ENCODE results near the gene AKAP6. TPM values are rescaled to one million over a fixed set of nuclear protein-coding genes. Genes with fewer than 3 reads are reported as not detected.

Gene AKAP6
- total RNA-seq, 1 donor from 2014 or later = 3.4 TPM

- H3K4me1 Mint-ChIP-seq (ENCODE audit: low read depth) = peaks cover 1% of the 10 kb centered on the region
- peaks cover under 1% of the 10 kb centered on the region for H3K36me3 Mint-ChIP-seq (ENCODE audit: insufficient read depth)
- H3K27ac Mint-ChIP-seq = no peak overlapping the region
- H3K27me3 Mint-ChIP-seq = no peaks in the 10 kb centered on the region
- no peak overlapping the region for H3K4me3 Mint-ChIP-seq (ENCODE audit: low read depth)
- no peak for TF ChIP-seq CTCF (IDR thresholded peaks at IDR 0.05; ENCODE audit: unreplicated experiment)
- no peak for DNase-seq (ENCODE audit: low spot score, unreplicated experiment)
- peaks cover 3% of the 10 kb centered on the region for H3K9me3 Mint-ChIP-seq (ENCODE audit: low read depth)
These were observed 162.4 kb downstream of the AKAP6 start for GRCh38 chr14:32491416-32492016.

GRCh38 chr14:32492457-32492856 is 163.4 kb downstream of the AKAP6 start:
- H3K36me3 Mint-ChIP-seq (ENCODE audit: insufficient read depth) = no peaks in the 10 kb centered on the region
- no peak overlapping the region for H3K27ac Mint-ChIP-seq
- no peaks in the 10 kb centered on the region for H3K27me3 Mint-ChIP-seq
- no peaks in the 10 kb centered on the region for H3K9me3 Mint-ChIP-seq (ENCODE audit: low read depth)
- no peak overlapping the region for H3K4me3 Mint-ChIP-seq (ENCODE audit: low read depth)
- TF ChIP-seq CTCF (IDR thresholded peaks at IDR 0.05; ENCODE audit: unreplicated experiment) = no peak
- no peak for DNase-seq (ENCODE audit: low spot score, unreplicated experiment)
- H3K4me1 Mint-ChIP-seq (ENCODE audit: low read depth) = peaks cover 1% of the 10 kb centered on the region

- H3K36me3 Mint-ChIP-seq (ENCODE audit: insufficient read depth) = no peaks in the 10 kb centered on the region
- peaks cover 1% of the 10 kb centered on the region for H3K4me1 Mint-ChIP-seq (ENCODE audit: low read depth)
- H3K9me3 Mint-ChIP-seq (ENCODE audit: low read depth) = no peaks in the 10 kb centered on the region
- TF ChIP-seq CTCF (IDR thresholded peaks at IDR 0.05; ENCODE audit: unreplicated experiment) = no peak
- no peaks in the 10 kb centered on the region for H3K27me3 Mint-ChIP-seq
- no peak overlapping the region for H3K27ac Mint-ChIP-seq
- no peak for DNase-seq (ENCODE audit: low spot score, unreplicated experiment)
- no peak overlapping the region for H3K4me3 Mint-ChIP-seq (ENCODE audit: low read depth)
These were observed 165.7 kb downstream of the AKAP6 start for GRCh38 chr14:32494609-32495434.

GRCh38 chr14:32495435-32495734 is 166.3 kb downstream of the AKAP6 start:
- Mint-ChIP-seq H3K4me1 (ENCODE audit: low read depth) (peaks cover 1% of the 10 kb centered on the region), H3K9me3 (ENCODE audit: low read depth) (no peaks in the 10 kb centered on the region), H3K36me3 (ENCODE audit: insufficient read depth) (no peaks in the 10 kb centered on the region), H3K27me3 (no peaks in the 10 kb centered on the region), H3K4me3 (ENCODE audit: low read depth) (no peak overlapping the region), H3K27ac (no peak overlapping the region)
- no peak for TF ChIP-seq CTCF (IDR thresholded peaks at IDR 0.05; ENCODE audit: unreplicated experiment)
- no peak for DNase-seq (ENCODE audit: low spot score, unreplicated experiment)

GRCh38 chr14:32497248-32497647 is 168.2 kb downstream of the AKAP6 start:
- no peak for DNase-seq (ENCODE audit: low spot score, unreplicated experiment)
- Mint-ChIP-seq H3K36me3 (ENCODE audit: insufficient read depth) (no peaks in the 10 kb centered on the region), H3K27me3 (no peaks in the 10 kb centered on the region), H3K4me3 (ENCODE audit: low read depth) (no peak overlapping the region), H3K27ac (no peak overlapping the region), H3K9me3 (ENCODE audit: low read depth) (no peaks in the 10 kb centered on the region), H3K4me1 (ENCODE audit: low read depth) (peaks cover 1% of the 10 kb centered on the region)
- no peak for TF ChIP-seq CTCF (IDR thresholded peaks at IDR 0.05; ENCODE audit: unreplicated experiment)
